Activated T-cell treated with anti-CD3 and anti-CD28 coated beads for 24 hours (primary cell): Measurements from ENCODE around the gene RBBP8NL.
"Not testable (repeated sequence)": the region's sequence is repeated elsewhere in the genome, so short reads cannot be mapped to it uniquely, and the experiment has no call there.

Experiments
- DNase-seq: peaks from one replicate; pipeline ENCODE4 v3.0.0-alpha.2; 2020; ENCODE audit warnings: low read depth

The RBBP8NL gene

GRCh38 chr20:62441987-62442539 lies 14.7 kb upstream of the RBBP8NL start:
- no peak for DNase-seq

GRCh38 chr20:62439218-62439617 lies 11.9 kb upstream of the RBBP8NL start:
- DNase-seq: no peak

DNA sequence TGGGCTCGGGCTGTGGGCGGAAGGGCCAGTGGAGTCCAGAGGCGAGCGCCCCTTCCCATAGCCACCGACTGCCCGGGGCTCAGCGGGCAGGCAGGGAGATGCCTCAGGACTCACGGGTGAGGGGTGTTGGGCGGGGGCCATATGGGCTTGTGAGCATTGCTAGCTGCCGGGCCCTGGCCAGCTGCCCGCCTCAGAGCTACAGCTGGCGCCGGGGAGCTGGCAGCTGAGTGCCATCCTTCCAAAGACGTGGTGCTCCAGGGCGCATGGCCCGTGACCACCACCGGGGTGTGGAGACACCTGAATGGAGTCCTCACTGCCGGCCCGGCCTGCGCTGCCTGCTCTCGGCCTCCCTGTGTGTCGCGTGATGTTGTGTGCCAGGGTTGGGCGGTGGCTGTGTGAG lies 10.6 kb upstream of the RBBP8NL start:
- no peak for DNase-seq

- no peak for DNase-seq
Observed at GRCh38 chr20:62437496-62437895, 10.2 kb upstream of the RBBP8NL start.

DNA sequence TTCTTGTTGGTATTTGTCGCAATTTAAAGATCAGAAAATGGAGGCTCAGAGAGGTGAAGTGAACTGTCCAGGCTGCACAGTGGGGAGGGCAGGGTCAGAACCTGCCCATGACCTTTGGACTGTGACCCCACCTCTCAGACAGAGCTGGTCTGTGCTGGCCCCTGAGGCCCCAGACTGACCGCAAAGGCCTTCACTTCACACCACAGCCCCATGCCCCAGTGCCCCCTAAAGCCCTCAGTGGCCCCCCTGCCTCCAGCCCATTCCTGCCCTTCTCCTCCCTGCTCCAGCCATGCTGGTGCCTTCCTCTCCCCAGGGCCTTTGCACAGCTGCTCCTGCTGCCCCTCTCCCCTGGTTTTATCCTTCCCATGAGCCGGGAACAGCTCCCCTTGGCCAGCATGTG lies 9.4 kb upstream of the RBBP8NL start:
- DNase-seq: no peak

GRCh38 chr20:62433658-62434497 lies 6.5 kb upstream of the RBBP8NL start:
- no peak for DNase-seq

- no peak for DNase-seq
Observed at GRCh38 chr20:62430866-62431447, 3.6 kb upstream of the RBBP8NL start.

GRCh38 chr20:62430311-62430853 lies 3.0 kb upstream of the RBBP8NL start:
- no peak for DNase-seq

GRCh38 chr20:62429455-62430310 lies 2.3 kb upstream of the RBBP8NL start:
- DNase-seq: no peak

DNA sequence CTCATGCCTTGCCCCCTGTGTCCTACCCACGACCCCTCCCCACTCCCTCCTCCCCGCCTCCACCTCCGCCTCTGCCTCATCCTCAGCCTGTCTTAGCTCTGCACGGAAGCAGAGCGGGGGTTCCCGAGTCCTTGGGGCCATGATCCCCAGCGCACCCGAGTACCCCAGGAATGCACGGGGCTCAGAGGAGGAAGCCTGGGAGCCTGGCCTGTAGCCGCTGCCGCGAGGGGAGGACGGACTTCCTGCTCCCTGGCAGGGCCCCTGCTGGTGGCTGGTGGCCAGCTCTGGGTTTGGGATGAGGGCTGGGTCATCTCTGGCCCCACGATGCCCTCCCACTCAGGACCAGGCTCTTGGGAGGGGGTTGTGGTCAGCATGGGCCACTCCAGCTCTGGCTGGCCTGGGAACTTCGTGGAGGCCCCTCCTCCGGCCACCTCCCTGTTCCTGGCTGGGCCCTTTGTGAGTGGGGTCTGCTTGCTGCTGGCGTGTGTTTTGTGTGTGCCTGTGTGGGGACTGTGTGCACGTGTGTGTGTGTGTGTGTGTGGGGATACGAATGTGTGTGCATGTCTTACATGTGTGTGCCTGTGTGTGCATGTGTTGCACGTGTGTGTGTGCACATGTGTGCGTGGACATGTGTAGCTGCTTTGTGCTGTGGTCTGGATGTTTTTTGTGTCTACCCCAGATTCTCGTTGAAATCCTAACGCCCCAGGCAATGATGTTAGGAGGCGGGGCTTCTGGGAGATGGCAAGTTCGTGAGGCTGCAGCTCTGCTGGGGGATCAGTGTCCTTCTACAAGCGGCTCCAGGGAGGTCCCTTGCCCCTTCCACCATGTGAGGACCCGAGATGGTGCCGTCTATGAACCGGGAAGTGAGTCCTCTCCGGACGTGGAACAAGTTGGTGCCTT lies 1.3 kb upstream of the RBBP8NL start:
- no peak for DNase-seq

DNA sequence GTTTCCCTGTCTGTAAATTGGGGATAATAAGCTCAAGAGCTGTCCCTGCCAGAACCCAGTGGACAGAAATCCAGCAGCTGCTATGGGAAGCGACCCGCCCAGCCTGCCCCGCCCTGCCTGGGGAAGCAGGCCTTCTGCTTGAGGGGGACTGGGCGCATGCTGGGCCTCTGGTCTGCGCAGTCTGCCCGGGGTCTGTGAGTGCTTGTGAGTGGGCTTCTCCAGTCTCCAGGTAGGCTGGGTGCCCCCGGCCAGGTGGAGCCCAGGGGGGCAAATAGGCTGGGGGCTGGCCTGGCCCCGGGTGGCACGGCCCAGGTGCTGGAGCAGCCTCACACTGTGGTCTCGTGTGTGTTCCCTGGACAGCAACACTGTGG lies 648 bp upstream of the RBBP8NL start:
- no peak for DNase-seq

DNA sequence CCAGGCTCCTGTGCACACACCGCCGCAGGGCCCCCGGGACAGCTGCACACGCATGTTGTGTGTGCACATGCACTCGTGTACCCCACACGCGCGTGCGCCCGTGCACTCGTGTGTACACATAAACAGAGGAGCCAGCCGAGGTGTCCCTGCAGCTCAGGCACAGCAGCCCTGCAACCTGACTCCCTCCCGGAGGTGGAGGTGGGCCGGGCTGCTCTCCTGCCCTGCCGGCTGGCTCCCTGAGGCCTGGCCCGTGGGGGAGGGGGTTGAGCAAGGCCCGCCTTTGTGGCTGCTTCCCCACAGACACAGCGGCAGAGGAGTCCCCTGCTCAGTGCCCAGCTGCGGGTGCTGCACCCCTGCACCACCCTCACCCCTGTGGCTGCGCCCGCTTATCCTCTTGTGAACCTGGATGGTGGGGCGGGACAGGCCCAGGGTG lies 624 bp downstream of the RBBP8NL start:
- no peak for DNase-seq

GRCh38 chr20:62426059-62426348 lies 1.3 kb downstream of the RBBP8NL start:
- DNase-seq: not testable (repeated sequence)

DNA sequence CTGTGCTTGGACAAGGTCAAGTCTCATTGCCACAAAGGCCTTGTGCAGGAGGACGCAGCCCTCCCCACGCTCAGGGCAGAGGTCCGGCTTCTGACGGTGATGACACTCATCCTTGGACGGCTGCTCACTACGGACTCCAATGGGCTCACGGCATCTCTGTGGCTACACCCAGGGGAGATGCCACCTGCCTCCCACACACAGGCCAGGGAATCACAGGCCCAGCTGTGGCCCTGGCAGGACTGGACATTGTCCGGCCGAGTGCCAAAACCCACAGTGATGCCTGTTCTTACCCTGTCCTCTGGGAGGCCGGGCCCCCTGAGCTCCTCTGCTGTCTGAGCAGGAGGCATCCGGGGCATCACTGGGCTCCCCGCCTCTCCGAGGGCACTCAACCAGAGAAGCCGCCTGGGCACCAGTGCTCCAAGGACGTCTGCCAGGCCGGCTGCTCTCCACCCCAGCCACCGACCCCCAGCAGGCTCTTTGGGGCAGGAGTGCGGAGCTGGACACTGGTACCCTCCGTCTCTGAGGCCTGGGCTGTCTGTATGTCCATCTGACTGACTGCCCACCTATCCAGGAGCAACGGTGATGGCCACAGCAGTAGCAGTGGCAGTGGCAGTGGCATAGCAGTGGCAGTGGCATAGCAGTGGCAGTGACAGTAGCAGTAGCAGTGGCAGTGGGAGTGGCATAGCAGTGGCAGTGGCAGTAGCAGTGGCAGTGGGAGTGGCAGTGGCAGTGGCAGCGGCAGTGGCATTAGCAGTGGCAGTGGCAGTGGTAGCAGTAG lies 1.9 kb downstream of the RBBP8NL start:
- no peak for DNase-seq

DNA sequence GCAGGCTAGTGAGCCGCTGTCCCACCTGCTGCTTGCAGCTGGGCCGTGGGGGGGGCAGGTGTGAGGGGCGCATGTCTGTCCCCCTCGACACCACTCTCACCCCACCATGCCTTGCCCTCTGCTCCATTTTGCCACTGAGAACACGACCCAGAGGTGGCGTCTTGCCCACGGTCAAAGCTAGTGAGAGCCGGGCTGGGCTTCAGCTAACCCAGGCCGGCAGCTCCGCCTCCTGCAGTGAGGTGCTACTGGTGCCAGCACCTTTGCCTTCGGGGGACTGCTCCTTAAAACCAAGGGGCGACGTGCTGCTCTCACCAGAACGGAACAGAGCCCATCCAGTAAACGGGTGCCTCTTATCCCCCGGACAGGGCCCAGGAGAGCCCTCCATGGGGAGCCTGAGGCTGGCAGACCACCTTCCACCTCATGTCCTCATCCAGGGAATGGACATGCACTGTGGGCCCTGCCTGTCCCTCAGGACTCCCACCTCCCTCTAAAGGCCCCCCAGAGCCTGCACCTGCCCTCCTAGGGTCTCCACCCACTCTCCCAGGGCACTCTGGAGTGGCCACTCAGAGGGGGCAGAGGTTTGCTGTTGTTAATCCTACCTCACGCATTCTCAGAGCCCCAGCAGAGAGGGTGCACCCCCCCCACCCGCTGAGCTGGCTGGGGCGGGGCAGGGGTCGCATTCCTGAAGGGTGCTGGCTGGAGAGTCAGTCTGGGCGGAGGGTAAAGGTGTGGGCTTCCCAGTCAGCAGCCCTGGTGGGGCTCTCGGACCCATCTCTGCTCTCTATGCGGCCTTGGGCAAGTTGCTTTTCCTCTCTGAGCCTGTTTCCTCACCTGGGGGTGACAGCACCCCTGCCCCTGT lies 2.9 kb downstream of the RBBP8NL start:
- DNase-seq: no peak

- DNase-seq: no peak
Observed at GRCh38 chr20:62423326-62423706, 4.0 kb downstream of the RBBP8NL start.

DNA sequence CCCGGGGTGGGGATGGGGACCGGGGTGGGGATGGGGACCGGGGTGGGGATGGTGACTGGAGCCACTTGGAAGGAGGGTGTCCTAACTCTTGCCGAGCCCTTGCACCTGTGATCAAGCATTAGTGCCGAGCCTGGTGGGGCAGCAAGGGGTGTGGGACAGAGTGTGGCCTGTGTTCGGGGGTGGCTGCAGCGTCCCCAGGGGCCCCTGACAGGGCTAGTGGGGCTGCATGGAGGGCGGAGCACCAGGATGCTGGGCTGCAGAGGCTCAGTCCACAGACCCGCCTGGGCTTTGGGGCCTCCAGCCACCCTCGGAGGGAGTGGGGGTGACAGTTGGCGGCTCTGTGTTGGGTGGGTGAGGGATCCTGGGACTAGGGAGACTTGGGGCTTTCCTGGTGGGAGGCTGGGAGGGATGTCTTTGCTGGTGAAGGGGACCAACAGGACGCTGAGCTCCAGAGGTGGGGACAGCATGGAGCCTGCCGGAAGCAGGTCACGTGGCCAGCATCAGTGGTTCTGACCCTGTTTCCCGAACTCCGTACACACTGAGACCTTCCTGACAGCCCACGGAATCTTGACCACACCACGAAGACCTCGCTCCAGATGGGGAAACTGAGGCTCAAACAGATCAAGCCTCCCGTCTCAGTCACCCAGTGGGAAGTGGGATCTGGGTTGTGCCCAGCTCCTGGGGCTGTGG lies 4.6 kb downstream of the RBBP8NL start:
- no peak for DNase-seq

GRCh38 chr20:62421716-62421990 lies 5.7 kb downstream of the RBBP8NL start:
- DNase-seq: no peak
